CD4-positive, alpha-beta T cell (primary cell): ENCODE measurements around the gene METTL1. TPM values are rescaled to one million over a fixed set of nuclear protein-coding genes. Genes with fewer than 3 reads are reported as not detected.

Source experiments
- ATAC-seq: fragments of 200-7000 bp; cut with Tn5 transposase; one replicate; pipeline ENCODE4 v1.10.0; 2022; ENCODE audit warnings: mild to moderate bottlenecking; ENCODE audit not compliant: poor library complexity
- CTCF ChIA-PET: fragments of 350-600 bp; sonication (Branson Sonifier 250); formaldehyde crosslinking; loops from one replicate; lab custom pipeline; 2021; ENCODE audit warnings: antibody characterized with exemption, inconsistent platforms; lab: Charles Lee
- POLR2A ChIA-PET: fragments of 350-600 bp; sonication (Branson Sonifier 250); formaldehyde crosslinking; loops from one replicate; lab custom pipeline; 2021; ENCODE audit warnings: antibody characterized with exemption, inconsistent platforms; lab: Charles Lee
- DNase-seq, 14 experiments: peaks; one replicate each; pipeline ENCODE4 v3.0.0-alpha.2; 2013 to 2020; ENCODE audit warnings: mixed read lengths in 2 of 14
- H3K27ac ChIP-seq, 2 donors: one replicate each; pipeline versions ENCODE4 v1.5.1 to v1.7.0; 2013; ENCODE audit warnings: low read length in 2 of 2, low read depth in 1 of 2, mild to moderate bottlenecking in 1 of 2
- H3K27me3 ChIP-seq, 2 experiments: 1 replicate in 1 of 2; 2 replicates in 1 of 2; pipeline versions ENCODE4 v1.6.1 to v1.7.0; 2013; ENCODE audit warnings: low read length in 2 of 2, control low read depth in 1 of 2, mild to moderate bottlenecking in 1 of 2, moderate library complexity in 1 of 2; ENCODE audit not compliant: insufficient read depth in 2 of 2, control insufficient read depth in 1 of 2
- H3K36me3 ChIP-seq: one replicate; pipeline ENCODE4 v1.6.1; 2013; ENCODE audit warnings: low read length, control low read depth; ENCODE audit not compliant: insufficient read depth
- H3K4me1 ChIP-seq: one replicate; pipeline ENCODE4 v1.6.1; 2013; ENCODE audit warnings: low read length, control low read depth; ENCODE audit not compliant: insufficient read depth
- H3K4me3 ChIP-seq: one replicate; pipeline ENCODE4 v1.5.1; 2013; ENCODE audit warnings: mild to moderate bottlenecking, low read length, moderate library complexity
- H3K9me3 ChIP-seq, 2 experiments: 1 replicate in 1 of 2; 2 replicates in 1 of 2; pipeline versions ENCODE4 v1.6.1 to v1.7.0; 2013; ENCODE audit warnings: low read length in 2 of 2, mild to moderate bottlenecking in 2 of 2, control low read depth in 1 of 2, moderate library complexity in 1 of 2; ENCODE audit not compliant: control insufficient read depth in 1 of 2, insufficient read depth in 1 of 2
- H3K27ac Mint-ChIP-seq: one replicate; pipeline ENCODE4 v1.8.0; 2020; ENCODE audit warnings: mixed read lengths
- H3K27me3 Mint-ChIP-seq: one replicate; pipeline ENCODE4 v1.8.0; 2021; ENCODE audit warnings: mixed read lengths
- H3K36me3 Mint-ChIP-seq: one replicate; pipeline ENCODE4 v1.8.0; 2021; ENCODE audit warnings: low read depth, mixed read lengths
- H3K4me1 Mint-ChIP-seq: one replicate; pipeline ENCODE4 v1.8.0; 2021; ENCODE audit warnings: low read depth, mixed read lengths
- H3K4me3 Mint-ChIP-seq: one replicate; pipeline ENCODE4 v1.8.0; 2020; ENCODE audit warnings: mild to moderate bottlenecking, mixed read lengths
- H3K9me3 Mint-ChIP-seq: one replicate; pipeline ENCODE4 v1.8.0; 2020; ENCODE audit warnings: mixed read lengths
- CTCF ChIP-seq: fragments of 200-600 bp; IDR thresholded peaks from one replicate; pipeline ENCODE4 v1.8.0; 2022; ENCODE audit warnings: antibody characterized with exemption, mild to moderate bottlenecking
- intact Hi-C, 2 experiments: fragments of 100-400 bp; cut with DNase I in 1 of 2; cut with micrococcal nuclease in 1 of 2; formaldehyde crosslinking; loops; one replicate each; pipeline versions ENCODE4 v1.15.1 to v1.9.0; 2023 to 2025; cut with DNase I, micrococcal nuclease
- total RNA-seq, 174 experiments: library from RNA in 2 of 174; stranded (reverse) in 2 of 174; gene quantifications; one replicate each; pipeline ENCODE4 v1.2.3 and lab custom pipeline; 2021 to 2026

The METTL1 gene
- total RNA-seq, 2 experiments from 2014 or later: 9.3 to 12.0 TPM

GRCh38 chr12:57772429-57773322, 771 bp upstream of the METTL1 start, which contains the start of gene EEF1AKMT3:
Gene EEF1AKMT3, plus strand, starts transcription at chr12:57772614. Its CDS starts 111 bp downstream, at chr12:57772725.
- CTCF ChIA-PET: interaction anchor here (0.7 to 3.3 kb wide), 5 partner anchors 8 to 16 kb away, joined by 3 to 10 read pairs (median 6); partner anchors contain the start of gene TSFM
- intact Hi-C loops: loop anchor here (1.0 to 5.0 kb wide), 3 partner anchors 10 to 75 kb away; partner anchors contain the start of genes CTDSP2 (in 1 of the 2) and TSFM (in 1 of the 2)
- TF ChIP-seq CTCF: no peak

GRCh38 chr12:57771236-57771872, 551 bp downstream of the METTL1 start:
- intact Hi-C loops: loop anchor here (1.0 to 5.0 kb wide), 3 partner anchors 15 to 76 kb away; partner anchors contain the start of gene CTDSP2 (in 1 of the 2)
- H3K4me3 ChIP-seq: peak overlapping the region; percentile 63
- H3K36me3 Mint-ChIP-seq: peaks cover 23% of the 10 kb centered on the region

More at GRCh38 chr12:57772429-57773322, 771 bp upstream of the METTL1 start, which contains the start of gene EEF1AKMT3:
- Mint-ChIP-seq H3K4me1 (peaks cover 15% of the 10 kb centered on the region), H3K9me3 (no peaks in the 10 kb centered on the region), H3K27me3 (no peaks in the 10 kb centered on the region), H3K4me3 (peak within 1 kb of the TSS; percentile 94), H3K36me3 (peaks cover 23% of the 10 kb centered on the region), H3K27ac (peak within 1 kb of the TSS; percentile 93)
- Histone ChIP-seq H3K9me3 (no peaks in the 10 kb centered on the region), H3K4me1 (peaks cover 28% of the 10 kb centered on the region), H3K4me3 (peak within 1 kb of the TSS; percentile 63), H3K27ac (peak within 1 kb of the TSS; percentile 79 to 85), H3K36me3 (peaks cover 9% of the 10 kb centered on the region), H3K27me3 (peaks cover 0 to 1% of the 10 kb centered on the region in 2 experiments)
- peak; percentile 7 for ATAC-seq
- POLR2A ChIA-PET: interaction anchor here (0.7 to 1.5 kb wide), 13 partner anchors 9 to 164 kb away, joined by 3 to 15 read pairs (median 3); partner anchors contain the start of genes CDK4 and TSFM
- DNase-seq: peak in 4 of 14 experiments; percentile 22 to 48 (median 38)

More at GRCh38 chr12:57771236-57771872, 551 bp downstream of the METTL1 start:
- ChIA-PET CTCF (interaction anchor here (1.3 to 2.3 kb wide), 2 partner anchors 12 to 15 kb away, joined by 6 to 9 read pairs; no protein-coding TSS in a partner anchor), POLR2A (interaction anchor here (1.0 to 1.5 kb wide), 6 partner anchors 10 to 165 kb away, joined by 3 to 15 read pairs (median 6); no protein-coding TSS in a partner anchor)
- peaks cover 35% of the 10 kb centered on the region for H3K4me1 ChIP-seq
- ATAC-seq (peak; percentile 62), DNase-seq (peak; percentile 44 to 93 (median 74))
- TF ChIP-seq CTCF: no peak
- Mint-ChIP-seq H3K4me3 (peak overlapping the region; percentile 94), H3K27ac (peak overlapping the region; percentile 93), H3K9me3 (no peaks in the 10 kb centered on the region), H3K27me3 (peaks cover 5% of the 10 kb centered on the region), H3K4me1 (peaks cover 21% of the 10 kb centered on the region)
- peak overlapping the region; percentile 79 to 85 for H3K27ac ChIP-seq
- H3K36me3 ChIP-seq: peaks cover 9% of the 10 kb centered on the region
- H3K9me3 ChIP-seq: peaks cover 0 to 6% of the 10 kb centered on the region in 2 experiments
- peaks cover 5 to 14% of the 10 kb centered on the region in 2 experiments for H3K27me3 ChIP-seq
